Right lobe of liver (tissue), 6 donors: Measurements from ENCODE around the gene ZFAND2B. TPM values are rescaled to one million over a fixed set of nuclear protein-coding genes. Genes with fewer than 3 reads are reported as not detected.

ENCODE experiments used
- ATAC-seq, 4 donors: fragments of 200-7000 bp; cut with Tn5 transposase; one replicate each; pipeline ENCODE4 v1.9.1; 2020; ENCODE audit warnings: mild to moderate bottlenecking in 4 of 4, moderate library complexity in 4 of 4
- DNase-seq, 3 donors: peaks; one replicate each; pipeline ENCODE4 v3.0.0-alpha.2; 2020
- H3K27ac ChIP-seq, 3 donors: fragments of 200-600 bp; one replicate each; pipeline ENCODE4 v1.8.0; 2022
- H3K27me3 ChIP-seq, 2 donors: fragments of 200-600 bp; one replicate each; pipeline ENCODE4 v1.8.0; 2022
- H3K36me3 ChIP-seq, 4 donors: fragments of 200-600 bp; sonication (generic) in 1 of 4; one replicate each; pipeline versions ENCODE4 v1.5.1 to v1.8.0; 2017 to 2022; ENCODE audit warnings: control low read depth in 1 of 4
- H3K4me1 ChIP-seq, 4 donors: fragments of 200-600 bp; sonication (generic) in 1 of 4; one replicate each; pipeline versions ENCODE4 v1.5.1 to v1.8.0; 2017 to 2022; ENCODE audit warnings: control low read depth in 1 of 4
- H3K4me3 ChIP-seq, 3 donors: fragments of 200-600 bp; one replicate each; pipeline ENCODE4 v1.8.0; 2022
- H3K9me3 ChIP-seq, 4 donors: fragments of 200-600 bp; sonication (generic) in 1 of 4; one replicate each; pipeline versions ENCODE4 v1.5.1 to v1.8.0; 2017 to 2022; ENCODE audit warnings: control low read depth in 1 of 4
- CTCF ChIP-seq, 4 donors: fragments of 200-600 bp in 3 of 4; fragments of 450-650 bp in 1 of 4; IDR thresholded peaks; one replicate each; pipeline versions ENCODE4 v1.5.1 to v1.8.0; 2016 to 2022; ENCODE audit warnings: antibody characterized with exemption in 4 of 4, mild to moderate bottlenecking in 2 of 4
- POLR2A ChIP-seq: fragments of 450-650 bp; IDR thresholded peaks from one replicate; pipeline ENCODE4 v1.6.1; 2017; ENCODE audit warnings: antibody characterized with exemption, mild to moderate bottlenecking
- WGBS: methylation state at CpG from one replicate; pipeline ENCODE4 v1.1.6; 2018; ENCODE audit warnings: low coverage, low lambda C conversion rate; ENCODE audit not compliant: insufficient coverage; ENCODE audit errors: missing lambda C conversion rate; 5-methylcytosine and 5-hydroxymethylcytosine counted together
- intact Hi-C, 2 donors: fragments of 100-400 bp; cut with DNase I; formaldehyde crosslinking; loops; one replicate each; pipeline versions ENCODE4 v1.11.2 to v1.14.1; 2022
- total RNA-seq, 6 experiments: library from RNA; depleted of rRNA in 2 of 6; stranded (reverse); fragments of >200 nt in 2 of 6; fragmentation: NEBNext Ultra II Directional in 3 of 6; extraction: Animal tissue kit (Norgen Biotek cat#: 25700) in 3 of 6; gene quantifications; one replicate each; pipeline versions ENCODE4 v1.1.0 to v1.2.4, GENCODE V29; 2016 to 2023
- donor health status: DM: no; HTN: yes; CAD: no.
- donor health status: DM: no; HTN: no; CAD: no.
- donor health status: DM: no; HTN: no; CAD: no.
- donor health status: DM: no; HTN: yes; CAD: no.
- donor health status: DM: no; HTN: yes; CAD: no.

ZFAND2B gene
- total RNA-seq, 6 experiments from 2014 or later = 20.7 to 32.3 (median 28.8) TPM

GRCh38 chr2:219179601-219180465, 26.7 kb upstream of the ZFAND2B start:
- no peak for TF ChIP-seq POLR2A
- TF ChIP-seq CTCF (IDR thresholded peaks at IDR 0.05) = no peak
- no peaks in the 10 kb centered on the region for H3K27me3 ChIP-seq
- H3K36me3 ChIP-seq = peaks cover 0 to 59% (median 19%) of the 10 kb centered on the region in 4 donors
- intact Hi-C loops = loop anchor here in 1 of 2 donors (5.0 kb wide), 1 partner anchor 37 kb away; the partner anchor contains the start of gene ABCB6
- DNase-seq = no peak
- ATAC-seq = no peak
- 91% methylated on average over 9 of the region's 9 CpGs for WGBS
- H3K9me3 ChIP-seq = no peaks in the 10 kb centered on the region
- no peak overlapping the region for H3K27ac ChIP-seq
- H3K4me1 ChIP-seq = peaks cover 0 to 24% (median 4%) of the 10 kb centered on the region in 4 donors
- no peak overlapping the region for H3K4me3 ChIP-seq

GRCh38 chr2:219180961-219181360, 25.6 kb upstream of the ZFAND2B start:
- no peak overlapping the region for H3K4me3 ChIP-seq
- no peaks in the 10 kb centered on the region for H3K9me3 ChIP-seq
- no peaks in the 10 kb centered on the region for H3K27me3 ChIP-seq
- ATAC-seq (no peak), DNase-seq (no peak)
- TF ChIP-seq POLR2A = no peak
- TF ChIP-seq CTCF (IDR thresholded peaks at IDR 0.05) = no peak
- 90% methylated on average over 2 of the region's 5 CpGs for WGBS
- peaks cover 0 to 55% (median 19%) of the 10 kb centered on the region in 4 donors for H3K36me3 ChIP-seq
- peaks cover 0 to 15% (median 4%) of the 10 kb centered on the region in 4 donors for H3K4me1 ChIP-seq
- intact Hi-C loops = no loop called here
- H3K27ac ChIP-seq = no peak overlapping the region

- TF ChIP-seq POLR2A (no peak), CTCF (IDR thresholded peaks at IDR 0.05) (no peak)
- Histone ChIP-seq H3K27me3 (no peaks in the 10 kb centered on the region), H3K9me3 (no peaks in the 10 kb centered on the region), H3K4me3 (no peak overlapping the region), H3K27ac (no peak overlapping the region), H3K4me1 (peaks cover 0 to 12% (median 4%) of the 10 kb centered on the region in 4 donors), H3K36me3 (peaks cover 0 to 55% (median 19%) of the 10 kb centered on the region in 4 donors)
- intact Hi-C loops = no loop called here
- WGBS = 60% methylated on average over 1 of the region's 6 CpGs
- DNase-seq (no peak), ATAC-seq (no peak)
Observed at GRCh38 chr2:219181531-219181930, 25.1 kb upstream of the ZFAND2B start.

- ATAC-seq (no peak), DNase-seq (peak in 1 of 3 donors; percentile 25)
- Histone ChIP-seq H3K27ac (no peak overlapping the region), H3K27me3 (no peaks in the 10 kb centered on the region), H3K9me3 (no peaks in the 10 kb centered on the region), H3K36me3 (peaks cover 0 to 55% (median 19%) of the 10 kb centered on the region in 4 donors), H3K4me1 (peaks cover 0 to 12% (median 4%) of the 10 kb centered on the region in 4 donors), H3K4me3 (no peak overlapping the region)
- intact Hi-C loops = no loop called here
- WGBS = 58% methylated on average over 2 of the region's 8 CpGs
- TF ChIP-seq POLR2A = no peak
- no peak for TF ChIP-seq CTCF (IDR thresholded peaks at IDR 0.05)
Observed at GRCh38 chr2:219182331-219183150, 24.0 kb upstream of the ZFAND2B start.
